IPS DF 6.9 (cell line): ENCODE data around the gene KRT14.

ENCODE experiments used
- DNase-seq: peaks from one replicate; pipeline ENCODE4 v3.0.0-alpha.2; 2013; ENCODE audit warnings: low read depth, low spot score
- H3K27ac ChIP-seq: one replicate; pipeline ENCODE4 v1.5.1; 2013; ENCODE audit warnings: low read length, control low read depth
- H3K27me3 ChIP-seq: 2 replicates; pipeline ENCODE4 v1.6.1; 2013; ENCODE audit warnings: mild to moderate bottlenecking, low read length; ENCODE audit not compliant: control insufficient read depth, insufficient read depth
- H3K36me3 ChIP-seq: 2 replicates; pipeline ENCODE4 v1.6.1; 2013; ENCODE audit warnings: low read length; ENCODE audit not compliant: control insufficient read depth, insufficient read depth
- H3K4me1 ChIP-seq: 2 replicates; pipeline ENCODE4 v1.6.1; 2013; ENCODE audit warnings: low read length; ENCODE audit not compliant: control insufficient read depth, insufficient read depth
- H3K4me3 ChIP-seq: 2 replicates; pipeline ENCODE4 v1.5.1; 2013; ENCODE audit warnings: mild to moderate bottlenecking, low read length
- H3K9me3 ChIP-seq: 2 replicates; pipeline ENCODE4 v1.6.1; 2013; ENCODE audit warnings: low read length, inconsistent platforms; ENCODE audit not compliant: control insufficient read depth, insufficient read depth
- WGBS: extraction: QIAGEN DNeasy Blood & Tissue Kit; methylation state at CpG from one replicate; pipeline ENCODE4 v1.1.7; 2013; ENCODE audit warnings: mixed read lengths, missing lambda C conversion rate; ENCODE audit not compliant: insufficient read length, insufficient coverage; 5-methylcytosine and 5-hydroxymethylcytosine counted together

KRT14 gene

GRCh38 chr17:41535764-41536481 is 50.8 kb downstream of the KRT14 start:
- peaks cover 14% of the 10 kb centered on the region for H3K4me1 ChIP-seq
- no peaks in the 10 kb centered on the region for H3K27me3 ChIP-seq
- H3K9me3 ChIP-seq, result no peaks in the 10 kb centered on the region
- DNase-seq, result no peak
- no peak overlapping the region for H3K27ac ChIP-seq
- no CpG with 5 or more reads among the region's 15 CpGs for WGBS
- H3K36me3 ChIP-seq, result no peaks in the 10 kb centered on the region
- H3K4me3 ChIP-seq, result no peak overlapping the region

GRCh38 chr17:41534899-41535546 is 51.7 kb downstream of the KRT14 start:
- Histone ChIP-seq H3K27ac (no peak overlapping the region), H3K36me3 (no peaks in the 10 kb centered on the region), H3K4me3 (no peak overlapping the region), H3K27me3 (no peaks in the 10 kb centered on the region), H3K9me3 (no peaks in the 10 kb centered on the region), H3K4me1 (peaks cover 14% of the 10 kb centered on the region)
- no peak for DNase-seq
- no CpG with 5 or more reads among the region's 7 CpGs for WGBS

- no peak overlapping the region for H3K27ac ChIP-seq
- peaks cover 14% of the 10 kb centered on the region for H3K4me1 ChIP-seq
Measured at GRCh38 chr17:41533613-41534012, 53.1 kb downstream of the KRT14 start.

GRCh38 chr17:41532947-41533570 is 53.6 kb downstream of the KRT14 start:
- no peak overlapping the region for H3K27ac ChIP-seq
- no peaks in the 10 kb centered on the region for H3K9me3 ChIP-seq
- WGBS, result no CpG with 5 or more reads among the region's 9 CpGs
- no peaks in the 10 kb centered on the region for H3K27me3 ChIP-seq
- H3K4me1 ChIP-seq, result peaks cover 12% of the 10 kb centered on the region
- no peak overlapping the region for H3K4me3 ChIP-seq
- H3K36me3 ChIP-seq, result no peaks in the 10 kb centered on the region
- DNase-seq, result no peak

More at GRCh38 chr17:41533613-41534012, 53.1 kb downstream of the KRT14 start:
- no CpG with 5 or more reads among the region's 7 CpGs for WGBS
- no peak for DNase-seq
- H3K9me3 ChIP-seq, result no peaks in the 10 kb centered on the region
- H3K4me3 ChIP-seq, result no peak overlapping the region
- H3K36me3 ChIP-seq, result no peaks in the 10 kb centered on the region
- no peaks in the 10 kb centered on the region for H3K27me3 ChIP-seq
